ENCODE data around the gene DDIT3.

Gene DDIT3

DNA sequence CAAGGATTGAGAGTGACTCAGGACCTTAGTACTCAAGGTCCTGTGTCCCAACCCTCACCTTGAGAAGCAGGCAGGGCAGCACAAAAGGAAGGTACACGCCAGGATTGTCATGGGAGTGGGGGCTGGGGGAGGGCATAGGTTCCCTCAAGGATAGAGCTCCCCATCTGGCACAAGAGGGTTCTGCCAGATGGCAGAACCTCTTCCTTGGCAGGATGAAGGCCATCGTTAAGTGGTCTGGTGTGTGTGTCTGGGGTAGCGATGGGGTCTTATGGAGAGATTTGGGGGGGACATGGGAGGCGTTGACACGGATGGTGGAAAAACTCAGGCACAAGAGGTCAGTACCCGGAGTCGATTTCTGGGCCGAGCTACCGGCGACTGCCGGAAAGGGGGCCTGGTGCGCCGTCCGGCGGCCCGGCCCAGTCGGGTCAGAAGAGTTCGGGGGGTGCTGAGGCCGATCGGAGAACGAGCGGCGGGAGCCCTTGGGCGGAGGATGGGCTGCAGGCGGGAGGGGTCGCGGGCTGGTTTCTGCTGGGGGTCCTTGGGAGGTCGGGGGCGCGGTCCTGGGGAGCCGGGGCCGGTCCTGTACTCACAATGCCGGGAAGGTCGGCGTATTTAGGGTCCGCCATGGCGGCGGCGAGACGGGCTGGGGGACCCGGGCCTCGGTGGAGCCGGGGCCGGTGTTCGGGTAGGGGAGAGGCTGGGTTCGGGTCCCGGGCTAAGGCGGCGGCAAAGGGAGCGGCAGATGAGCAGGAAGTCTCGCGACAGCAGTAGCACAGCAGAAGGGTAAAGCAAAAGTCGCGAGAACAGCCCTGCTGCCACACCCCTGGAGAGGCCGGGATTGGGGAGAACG lies 26.3 kb upstream of the DDIT3 start, which contains the start of gene DCTN2:
DCTN2 (minus strand) TSS at position 755 of the 850 bp plus-strand sequence; CDS start at position 626, 129 bp downstream.
- DNase-seq, result peak; percentile 94

DNA sequence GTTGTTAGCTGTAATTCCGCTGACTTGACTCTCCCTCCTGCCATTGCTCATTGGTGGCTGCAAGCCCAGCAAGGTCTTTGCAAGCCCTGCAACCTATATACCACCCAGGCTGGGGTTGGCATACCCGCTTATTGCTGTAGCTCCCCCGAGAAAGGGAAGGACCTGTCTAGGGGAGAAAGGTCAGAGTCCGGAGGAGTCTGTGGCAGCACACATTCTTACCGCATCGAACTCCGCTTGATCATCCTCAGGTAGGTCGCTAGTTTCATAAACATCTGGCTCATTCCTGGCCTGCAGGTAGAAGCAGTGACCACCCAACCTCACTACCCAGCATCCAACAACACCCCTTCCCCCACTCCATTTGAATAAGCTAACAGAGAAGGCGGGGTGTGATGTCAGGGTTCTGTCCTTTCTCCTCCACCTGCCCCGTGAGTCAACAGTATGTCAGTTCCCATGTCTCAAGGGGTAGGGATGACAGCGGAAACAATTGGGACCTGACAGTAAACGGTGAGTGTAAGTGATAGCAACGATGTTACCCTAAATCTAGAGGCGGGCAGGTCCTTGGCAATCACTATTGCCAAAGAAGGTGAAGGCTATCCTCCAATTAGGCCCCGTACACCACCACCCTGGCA lies 25.6 kb upstream of the DDIT3 start:
- no peak for DNase-seq

DNA sequence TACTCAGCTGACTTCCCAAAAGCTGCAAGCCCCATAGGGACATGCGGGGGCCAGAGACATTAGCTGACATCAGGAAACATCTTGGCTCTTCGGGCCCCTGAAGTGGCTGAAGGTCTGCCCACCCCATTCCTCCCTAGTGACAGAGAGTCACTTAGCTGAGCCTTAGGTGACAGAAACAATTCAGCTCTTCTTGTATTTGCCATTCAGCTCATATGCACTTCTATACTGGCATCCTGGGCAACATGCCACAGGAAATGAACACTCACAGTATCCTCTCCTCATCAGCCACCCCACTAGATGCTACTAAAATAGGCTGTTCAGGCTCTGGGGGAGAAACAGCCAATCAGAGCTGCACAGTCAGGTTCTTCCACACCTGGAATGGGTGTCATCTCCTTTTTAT lies 23.3 kb upstream of the DDIT3 start:
- DNase-seq, result no peak

DNA sequence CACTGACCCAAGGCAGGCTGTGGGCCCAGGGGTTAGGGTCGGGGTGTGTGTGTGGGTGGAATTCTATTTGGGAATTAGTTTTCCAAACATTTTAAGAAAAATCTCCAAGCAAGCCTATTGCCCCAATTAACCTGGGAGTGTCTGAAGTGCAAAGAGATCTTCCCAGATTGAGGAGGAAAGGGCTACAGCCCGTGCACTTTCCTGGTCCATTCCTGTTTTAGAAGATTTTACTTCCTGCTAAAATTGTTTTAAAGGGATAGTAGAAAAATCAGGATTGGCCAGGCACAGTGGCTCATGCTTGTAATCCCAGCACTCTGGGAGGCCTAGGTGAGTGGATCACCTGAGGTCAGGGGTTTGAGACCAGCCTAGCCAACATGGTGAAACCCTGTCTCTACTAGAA lies 21.4 kb upstream of the DDIT3 start:
- DNase-seq, result no peak

DNA sequence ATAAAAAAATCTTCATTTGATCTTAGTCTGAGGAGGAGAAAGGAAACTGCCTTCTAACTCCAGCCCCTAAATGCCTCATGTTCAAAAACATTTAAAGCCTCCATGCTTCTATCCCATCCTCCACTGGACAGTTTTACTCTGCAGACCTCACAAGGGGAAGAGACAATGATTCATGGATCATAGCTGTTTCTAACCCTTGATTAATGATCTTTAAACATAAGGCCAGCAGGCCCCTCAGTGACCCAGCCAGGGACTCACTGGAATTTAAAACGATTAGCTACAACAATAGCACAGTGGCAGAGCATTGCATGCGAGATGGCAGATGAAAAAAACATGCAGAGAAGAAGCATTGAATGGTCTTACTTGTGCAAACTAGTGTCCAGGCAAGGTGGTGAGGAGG lies 20.7 kb upstream of the DDIT3 start:
- no peak for DNase-seq

DNA sequence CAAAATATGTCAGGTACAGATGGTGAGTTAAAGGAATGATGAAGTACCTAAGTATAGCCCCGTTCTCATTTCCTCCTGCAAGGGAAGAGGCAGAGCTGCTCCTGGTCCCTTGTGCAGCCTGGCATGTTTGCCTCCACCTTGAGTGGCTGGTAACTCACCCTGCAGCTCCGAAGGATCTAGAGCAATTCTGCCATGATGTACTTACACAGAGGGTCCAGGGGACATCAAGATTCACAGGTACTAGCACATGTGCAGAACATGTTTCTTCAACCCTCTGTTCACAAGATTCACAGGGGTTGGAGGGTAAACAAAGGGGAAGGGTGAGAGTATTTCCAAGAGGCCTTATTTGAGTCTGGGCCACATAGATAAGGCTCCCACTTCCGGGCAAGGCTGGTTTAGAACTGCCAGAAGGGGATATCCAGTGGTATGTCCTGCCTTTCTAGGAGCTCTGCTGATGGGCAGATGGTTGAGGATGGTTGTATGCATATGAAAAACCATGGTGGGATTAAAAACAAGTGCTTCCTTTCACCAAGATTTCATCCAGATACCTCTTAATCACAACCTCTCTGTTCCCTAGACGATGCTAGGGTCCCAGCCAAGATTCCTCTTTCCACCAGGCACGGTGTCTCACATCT lies 18.9 kb upstream of the DDIT3 start:
- DNase-seq, result no peak

DNA sequence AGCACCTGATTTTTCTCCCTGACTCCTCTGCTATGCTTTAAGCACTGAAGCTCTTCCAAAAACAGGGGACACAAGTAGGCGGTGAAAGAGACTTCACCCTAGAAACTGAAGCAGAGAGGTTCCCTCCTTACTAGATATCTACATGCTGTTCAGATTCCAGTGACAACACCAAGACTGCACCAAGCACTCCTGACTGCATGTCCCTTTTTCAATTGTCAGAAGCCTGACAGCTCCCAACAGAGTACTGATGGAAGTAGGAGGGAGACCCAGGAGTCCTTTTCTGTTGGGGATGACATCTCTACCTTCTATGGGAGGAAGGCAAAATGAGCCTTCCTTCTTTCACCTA lies 16.3 kb upstream of the DDIT3 start:
- DNase-seq, result no peak

DNA sequence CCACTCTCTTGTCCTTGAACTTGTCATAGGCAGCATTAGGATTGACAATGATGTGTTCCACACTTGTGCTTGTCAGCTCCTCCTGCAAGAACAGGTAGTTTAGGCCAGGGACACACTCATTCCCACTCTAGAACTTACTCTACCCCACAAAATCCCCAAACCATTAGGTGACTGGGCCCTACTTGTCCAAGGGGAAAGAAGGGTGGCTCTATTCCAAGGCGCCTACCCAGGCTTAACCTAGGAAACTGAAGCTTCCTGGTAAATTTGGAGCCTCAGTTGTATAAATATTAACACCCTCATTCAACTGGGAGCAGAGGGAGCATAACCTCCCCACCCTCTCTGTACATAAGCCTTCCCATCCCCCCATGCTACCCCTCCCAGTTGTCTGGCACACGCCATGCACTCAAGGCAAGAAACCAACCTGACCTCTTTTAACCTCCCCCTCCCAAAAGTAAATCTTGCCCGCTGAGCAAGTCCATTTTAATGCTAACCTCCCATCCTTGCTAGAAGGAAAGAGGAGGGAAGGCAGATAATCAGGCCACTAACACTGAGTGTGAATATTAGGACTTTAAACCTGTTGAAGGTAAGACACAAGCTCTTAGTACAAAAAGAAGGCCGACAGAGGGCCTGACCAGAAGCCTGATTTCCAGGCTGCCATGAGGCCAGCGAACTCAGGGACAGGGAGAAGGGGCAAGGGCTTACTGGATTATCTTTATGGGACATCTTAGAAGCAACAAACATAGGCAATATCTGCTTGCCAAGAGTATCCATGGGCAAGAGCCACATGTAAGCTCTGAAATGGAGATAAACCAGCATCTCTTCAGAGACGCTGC lies 15.7 kb upstream of the DDIT3 start:
- DNase-seq, result no peak

DNA sequence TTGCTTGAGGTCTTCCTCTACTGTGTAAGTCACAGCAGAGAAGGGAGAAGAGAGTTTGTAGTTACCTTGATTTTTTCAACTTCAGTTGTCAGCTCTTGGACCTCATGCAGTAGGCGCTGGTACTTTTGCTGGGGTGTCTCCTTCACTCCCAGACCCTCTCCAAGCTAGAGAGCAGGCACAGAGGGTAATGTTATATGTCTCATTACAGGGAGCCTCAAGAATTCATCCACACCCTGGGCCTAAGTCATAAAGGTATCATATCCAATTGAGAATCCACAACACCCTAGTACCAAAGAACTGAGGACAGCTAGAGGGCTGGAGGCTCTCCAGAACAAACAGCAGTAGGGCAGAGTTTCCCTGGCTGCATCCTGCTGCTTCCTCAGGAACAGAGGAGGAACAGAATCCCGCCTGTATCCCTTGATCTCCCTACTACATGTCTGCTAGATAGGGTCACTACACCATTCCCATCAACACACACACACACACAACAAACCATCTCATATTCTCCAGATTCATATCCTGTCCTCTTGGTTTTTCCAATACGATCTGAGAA lies 14.8 kb upstream of the DDIT3 start:
- DNase-seq, result no peak

DNA sequence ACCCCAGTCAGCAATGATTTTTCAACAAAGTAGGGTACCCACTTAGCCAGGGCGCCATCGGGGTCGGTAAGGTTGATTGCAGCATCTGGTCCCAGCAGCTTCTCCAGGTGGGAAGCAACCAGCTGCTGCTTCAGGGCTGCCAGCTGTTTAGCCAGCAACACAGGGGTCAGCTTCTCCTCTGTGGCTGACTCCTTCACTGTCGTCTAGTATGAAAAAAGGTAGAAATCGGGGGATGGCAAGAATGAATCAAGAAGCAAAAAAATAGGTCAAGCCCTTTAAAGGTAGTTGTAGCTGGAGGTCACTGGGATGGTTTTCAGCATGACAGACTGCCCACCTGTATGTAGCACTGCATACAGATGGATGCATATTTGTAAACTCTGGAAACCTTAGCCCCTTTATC lies 13.9 kb upstream of the DDIT3 start:
- no peak for DNase-seq

DNA sequence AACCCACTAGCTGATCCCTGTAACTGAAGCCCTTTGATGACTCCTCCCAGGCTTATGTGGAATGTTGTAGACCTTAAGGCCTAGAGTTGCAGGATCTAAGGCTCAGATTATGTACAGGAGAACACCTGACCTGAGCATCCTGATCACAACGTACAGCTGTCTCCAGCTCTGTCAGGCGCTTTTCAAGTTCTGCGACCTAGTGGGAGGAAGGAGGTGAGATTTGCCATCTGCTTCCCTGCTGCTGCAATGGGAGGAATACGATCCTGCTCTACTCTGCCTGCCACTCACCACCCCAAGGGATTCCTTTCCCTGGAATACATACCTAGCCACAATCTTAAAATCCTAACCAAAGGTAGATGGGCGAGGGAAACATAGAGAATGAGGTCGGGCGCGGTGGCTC lies 12.8 kb upstream of the DDIT3 start:
- DNase-seq, result no peak

DNA sequence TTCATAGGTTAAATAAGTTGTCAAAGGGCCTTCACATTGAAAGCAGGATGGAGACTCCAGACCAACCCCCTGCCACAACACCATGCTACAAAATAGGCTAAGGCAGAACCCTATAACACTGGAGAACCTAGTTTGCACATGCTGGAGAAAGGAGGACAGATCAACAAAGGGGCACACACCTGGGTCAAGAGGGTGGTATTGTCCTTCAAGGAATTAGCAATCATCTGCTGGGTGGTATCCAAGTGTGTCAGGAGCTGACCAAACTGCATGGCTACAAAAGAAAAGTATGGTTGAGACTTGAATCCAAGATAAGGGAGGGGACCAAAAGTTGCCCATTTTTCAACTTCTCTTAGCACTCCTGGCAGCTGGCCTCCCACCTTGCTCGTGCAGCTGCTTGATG lies 11.5 kb upstream of the DDIT3 start:
- no peak for DNase-seq

DNA sequence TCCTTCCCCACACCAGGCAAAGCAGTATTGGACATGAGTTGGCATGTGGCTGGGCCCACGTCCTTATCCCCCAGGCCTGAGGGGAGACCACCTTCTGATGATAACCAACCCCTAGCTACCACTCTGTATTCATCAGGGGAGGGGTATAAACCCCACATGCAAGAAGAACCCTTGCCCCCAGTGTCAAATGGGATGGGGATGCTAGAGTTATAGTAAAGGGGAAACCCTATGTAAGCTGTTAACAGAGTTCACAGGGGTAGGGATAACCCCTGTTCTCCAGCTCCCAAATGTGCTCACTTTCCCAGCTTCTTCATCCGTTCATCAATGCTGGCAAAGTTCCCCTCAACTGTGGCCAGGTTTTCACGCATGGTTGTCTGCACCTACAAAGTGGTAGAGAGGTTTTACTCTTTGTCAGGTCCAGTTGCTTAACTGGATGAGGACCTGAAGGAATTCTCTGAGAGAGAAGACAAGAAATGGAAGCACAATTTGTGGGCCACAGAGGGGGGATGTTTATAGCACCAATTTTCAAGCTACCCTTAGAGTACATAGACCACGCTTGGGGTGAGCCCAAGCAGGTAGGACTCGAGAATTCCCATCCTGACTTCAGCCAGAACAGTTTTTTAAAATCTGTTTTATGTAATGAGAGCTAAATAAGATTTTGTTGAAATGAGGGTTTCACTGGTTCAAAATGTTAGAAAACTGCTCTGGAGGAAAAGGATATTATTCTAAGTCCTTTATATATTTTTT lies 10.3 kb upstream of the DDIT3 start:
- DNase-seq, result no peak

DNA sequence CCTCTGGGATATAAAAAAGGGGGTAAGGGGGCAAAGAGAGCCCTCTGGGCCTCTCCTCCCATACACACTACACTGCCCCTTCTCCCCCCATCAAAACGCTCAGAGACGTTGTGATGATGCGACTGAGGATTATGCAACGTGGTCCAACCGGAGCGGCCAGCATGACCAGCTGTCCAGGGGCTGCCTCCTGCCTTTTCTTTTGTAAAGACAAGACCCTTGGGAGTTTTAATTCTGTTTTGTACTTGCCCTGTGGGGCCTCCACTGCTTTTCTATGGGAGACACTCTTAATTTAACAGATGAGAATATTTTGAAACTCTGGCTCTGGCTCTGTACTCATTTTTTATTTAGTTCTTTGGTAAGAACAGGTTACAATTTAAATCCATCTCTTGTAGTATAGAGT lies 9.5 kb upstream of the DDIT3 start:
- DNase-seq, result no peak

DNA sequence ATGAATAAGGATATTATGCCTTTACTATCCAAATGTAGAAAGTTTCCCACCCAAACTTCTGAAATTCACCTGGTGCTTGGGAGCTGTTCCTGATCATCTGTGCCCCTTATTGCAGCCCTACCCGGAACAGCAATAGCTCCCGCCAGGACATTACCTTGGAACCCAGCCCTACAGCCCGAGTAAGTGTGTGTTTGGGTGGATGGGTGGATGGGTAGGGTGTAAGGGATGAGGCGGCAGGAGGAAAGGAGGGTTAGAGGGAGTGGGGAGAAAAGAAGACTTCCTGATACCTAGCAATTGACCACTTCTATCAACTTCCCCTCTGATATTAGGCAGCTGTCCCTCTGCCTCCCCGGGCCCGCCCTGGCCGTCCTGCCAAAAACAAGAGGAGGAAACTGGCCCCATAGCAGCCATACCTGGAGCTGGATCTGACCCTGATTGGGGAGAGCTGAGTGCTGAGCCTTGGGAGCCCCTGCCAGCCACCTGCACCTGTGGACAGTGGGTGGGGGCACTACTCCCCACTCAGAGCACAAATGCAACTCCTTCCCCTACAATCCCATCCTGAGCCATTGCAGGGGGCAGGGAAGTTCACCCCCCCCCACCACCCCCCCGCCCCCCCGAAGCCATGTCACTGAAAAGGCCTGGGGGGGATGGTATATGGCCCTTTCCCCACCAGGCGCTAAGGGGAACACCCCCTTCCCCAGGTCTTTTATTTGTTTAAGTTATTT lies 8.7 kb upstream of the DDIT3 start:
- no peak for DNase-seq

DNA sequence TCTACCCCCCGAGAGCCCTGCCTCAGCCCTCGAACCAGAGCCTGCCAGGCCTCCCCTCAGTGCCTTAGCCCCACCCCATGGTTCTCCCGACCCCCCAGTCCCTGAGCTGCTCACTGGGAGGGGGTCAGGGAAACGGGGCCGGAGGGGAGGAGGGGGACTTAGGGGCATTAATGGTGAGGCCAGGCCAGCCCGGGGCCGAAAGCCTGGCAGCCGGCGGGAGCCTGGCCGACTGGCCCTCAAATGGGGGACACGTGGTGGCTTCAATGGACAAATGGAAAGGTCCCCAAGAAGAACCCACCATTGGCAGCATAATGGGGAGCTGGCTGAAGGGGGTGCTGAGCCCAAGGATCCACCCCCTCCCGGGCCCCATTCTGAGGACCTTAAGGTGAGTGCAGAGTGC lies 7.9 kb upstream of the DDIT3 start:
- no peak for DNase-seq

DNA sequence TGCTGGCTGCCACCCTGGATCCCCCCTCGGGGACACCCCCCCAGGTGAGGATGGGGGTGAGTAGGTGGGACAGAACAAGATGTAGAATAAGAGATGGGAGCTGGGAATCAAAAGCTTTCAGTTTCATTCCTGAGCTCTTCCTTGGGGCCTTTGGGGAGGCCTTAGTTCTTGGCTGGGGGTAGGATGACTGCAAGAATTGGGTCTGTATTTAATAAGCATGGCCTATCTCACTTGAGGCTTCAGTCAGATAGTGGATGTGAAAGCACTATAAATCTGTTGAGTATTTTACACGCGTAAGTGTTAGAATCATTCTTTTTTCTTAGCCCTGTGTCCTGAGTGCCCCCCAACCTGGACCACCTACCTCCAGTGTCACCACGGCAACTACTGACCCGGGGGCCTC lies 6.9 kb upstream of the DDIT3 start:
- DNase-seq, result no peak

DNA sequence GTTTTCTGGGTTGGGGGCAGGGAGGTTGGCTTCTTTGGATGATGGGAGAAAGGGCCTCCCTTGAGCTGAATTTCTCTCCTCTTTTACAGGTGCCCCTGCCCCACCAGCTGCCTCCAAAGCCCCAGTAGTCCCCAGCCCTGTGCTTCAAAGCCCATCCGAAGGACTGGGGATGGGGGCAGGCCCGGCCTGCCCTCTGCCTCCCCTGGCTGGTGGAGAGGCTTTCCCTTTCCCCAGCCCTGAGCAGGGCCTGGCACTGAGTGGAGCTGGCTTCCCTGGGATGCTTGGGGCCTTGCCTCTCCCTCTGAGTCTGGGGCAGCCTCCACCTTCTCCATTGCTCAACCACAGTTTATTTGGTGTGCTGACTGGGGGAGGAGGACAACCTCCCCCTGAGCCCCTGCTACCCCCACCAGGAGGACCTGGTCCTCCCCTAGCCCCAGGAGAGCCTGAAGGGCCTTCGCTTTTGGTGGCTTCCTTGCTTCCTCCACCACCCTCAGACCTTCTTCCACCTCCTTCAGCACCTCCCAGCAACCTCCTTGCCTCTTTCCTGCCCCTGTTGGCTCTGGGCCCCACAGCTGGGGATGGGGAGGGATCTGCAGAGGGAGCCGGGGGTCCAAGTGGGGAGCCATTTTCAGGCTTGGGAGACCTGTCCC lies 6.3 kb upstream of the DDIT3 start:
- no peak for DNase-seq

DNA sequence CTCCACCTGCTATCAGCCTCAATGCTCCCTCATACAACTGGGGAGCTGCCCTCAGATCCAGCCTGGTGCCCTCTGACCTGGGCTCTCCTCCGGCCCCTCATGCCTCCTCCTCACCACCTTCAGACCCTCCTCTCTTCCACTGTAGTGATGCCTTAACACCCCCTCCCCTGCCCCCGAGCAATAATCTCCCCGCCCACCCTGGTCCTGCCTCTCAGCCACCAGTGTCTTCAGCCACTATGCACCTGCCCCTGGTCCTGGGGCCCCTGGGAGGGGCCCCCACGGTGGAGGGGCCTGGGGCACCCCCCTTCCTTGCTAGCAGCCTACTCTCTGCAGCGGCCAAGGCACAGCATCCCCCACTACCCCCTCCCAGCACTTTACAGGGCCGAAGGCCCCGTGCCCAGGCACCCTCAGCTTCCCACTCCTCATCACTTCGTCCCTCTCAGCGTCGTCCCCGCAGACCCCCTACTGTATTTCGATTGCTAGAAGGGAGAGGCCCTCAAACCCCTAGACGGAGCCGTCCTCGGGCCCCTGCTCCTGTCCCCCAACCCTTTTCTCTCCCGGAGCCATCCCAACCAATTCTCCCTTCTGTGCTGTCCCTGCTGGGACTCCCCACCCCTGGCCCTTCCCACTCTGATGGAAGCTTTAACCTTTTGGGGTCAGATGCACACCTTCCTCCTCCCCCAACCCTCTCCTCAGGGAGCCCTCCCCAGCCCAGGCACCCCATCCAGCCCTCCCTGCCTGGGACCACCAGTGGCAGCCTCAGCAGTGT lies 5.5 kb upstream of the DDIT3 start:
- no peak for DNase-seq

All from NCI-H2107 (cell line).